CD14-positive monocyte (primary cell): ENCODE results near the gene ABHD17B. TPM values are rescaled to one million over a fixed set of nuclear protein-coding genes. Genes with fewer than 3 reads are reported as not detected.

Source experiments
- DNase-seq, 3 donors: peaks; one replicate each; pipeline ENCODE4 v3.0.0-alpha.2; 2011 to 2022
- H2AFZ ChIP-seq: 2 replicates; pipeline ENCODE4 v1.6.0; 2012; ENCODE audit warnings: mild to moderate bottlenecking, low read depth, low read length, inconsistent platforms; ENCODE audit not compliant: insufficient read depth, poor library complexity, severe bottlenecking
- H3K27ac ChIP-seq, 2 donors: 1 replicate in 1 of 2; 2 replicates in 1 of 2; pipeline ENCODE4 v1.5.1; 2012 to 2013; ENCODE audit warnings: low read length in 2 of 2, control low read depth in 1 of 2, inconsistent platforms in 1 of 2, low read depth in 1 of 2, mild to moderate bottlenecking in 1 of 2
- H3K27me3 ChIP-seq, 2 donors: one replicate each; pipeline versions ENCODE4 v1.6.0 to v1.6.1; 2011 to 2013; ENCODE audit warnings: low read length in 2 of 2; ENCODE audit not compliant: control insufficient read depth in 2 of 2, insufficient read depth in 2 of 2
- H3K36me3 ChIP-seq, 2 donors: replicated peaks in 1 of 2; 1 replicate in 1 of 2; 2 replicates in 1 of 2; pipeline versions ENCODE4 v1.5.1 to v1.6.1; 2012 to 2013; ENCODE audit warnings: low read length in 2 of 2, control low read depth in 1 of 2, inconsistent platforms in 1 of 2, mild to moderate bottlenecking in 1 of 2; ENCODE audit not compliant: insufficient read depth in 2 of 2, control insufficient read depth in 1 of 2
- H3K4me1 ChIP-seq, 2 donors: 1 replicate in 1 of 2; 2 replicates in 1 of 2; pipeline versions ENCODE4 v1.5.1 to v1.6.1; 2012 to 2013; ENCODE audit warnings: low read length in 2 of 2, control low read depth in 1 of 2, inconsistent platforms in 1 of 2, mild to moderate bottlenecking in 1 of 2, moderate library complexity in 1 of 2; ENCODE audit not compliant: insufficient read depth in 2 of 2, control insufficient read depth in 1 of 2
- H3K4me2 ChIP-seq: replicated peaks from 2 replicates; pipeline ENCODE3; 2012; ENCODE audit warnings: low read length, moderate library complexity, mild to moderate bottlenecking; ENCODE audit not compliant: poor library complexity, severe bottlenecking; ENCODE audit errors: extremely low read depth
- H3K4me3 ChIP-seq, 3 experiments: fragments of 200-600 bp in 1 of 3; sonication (generic) in 1 of 3; replicated peaks in 1 of 3; 1 replicate in 2 of 3; 2 replicates in 1 of 3; pipeline ENCODE4 v1.5.1; 2011 to 2013; ENCODE audit warnings: low read length in 3 of 3, mild to moderate bottlenecking in 3 of 3, control low read depth in 2 of 3, low read depth in 2 of 3, inconsistent platforms in 1 of 3, moderate library complexity in 1 of 3
- H3K79me2 ChIP-seq: 2 replicates; pipeline ENCODE4 v1.6.0; 2012; ENCODE audit warnings: mild to moderate bottlenecking, control low read depth, inconsistent platforms, low read length, moderate library complexity; ENCODE audit not compliant: insufficient read depth
- H3K9ac ChIP-seq: 2 replicates; pipeline ENCODE4 v1.6.0; 2017; ENCODE audit warnings: low read length, mild to moderate bottlenecking; ENCODE audit not compliant: insufficient read depth, poor library complexity, severe bottlenecking
- H3K9me3 ChIP-seq, 2 donors: replicated peaks in 1 of 2; 1 replicate in 1 of 2; 2 replicates in 1 of 2; pipeline versions ENCODE4 v1.5.1 to v1.6.1; 2012 to 2013; ENCODE audit warnings: low read length in 2 of 2, control low read depth in 1 of 2; ENCODE audit not compliant: control insufficient read depth in 1 of 2, insufficient read depth in 1 of 2
- H4K20me1 ChIP-seq: 2 replicates; pipeline ENCODE4 v1.6.0; 2012; ENCODE audit warnings: mild to moderate bottlenecking, low read length, control low read depth, moderate library complexity; ENCODE audit not compliant: insufficient read depth
- H3K27ac Mint-ChIP-seq, 7 donors: one replicate each; pipeline ENCODE4 v1.8.0; 2020; ENCODE audit warnings: mild to moderate bottlenecking in 7 of 7, mixed read lengths in 7 of 7, moderate library complexity in 6 of 7, inconsistent platforms in 2 of 7
- H3K27me3 Mint-ChIP-seq, 3 donors: one replicate each; pipeline ENCODE4 v1.8.0; 2021 to 2022; ENCODE audit warnings: low read depth in 3 of 3, mild to moderate bottlenecking in 3 of 3, mixed read lengths in 3 of 3, moderate library complexity in 3 of 3, inconsistent platforms in 1 of 3
- H3K36me3 Mint-ChIP-seq, 2 donors: one replicate each; pipeline ENCODE4 v1.8.0; 2020; ENCODE audit warnings: mixed read lengths in 2 of 2, inconsistent platforms in 1 of 2, mild to moderate bottlenecking in 1 of 2
- H3K4me1 Mint-ChIP-seq: one replicate; pipeline ENCODE4 v1.8.0; 2020; ENCODE audit warnings: mild to moderate bottlenecking, mixed read lengths
- H3K4me3 Mint-ChIP-seq, 2 donors: one replicate each; pipeline ENCODE4 v1.8.0; 2020; ENCODE audit warnings: mild to moderate bottlenecking in 2 of 2, mixed read lengths in 2 of 2, moderate library complexity in 1 of 2
- H3K9me3 Mint-ChIP-seq, 7 donors: one replicate each; pipeline ENCODE4 v1.8.0; 2020 to 2022; ENCODE audit warnings: mixed read lengths in 7 of 7, mild to moderate bottlenecking in 6 of 7, moderate library complexity in 6 of 7, inconsistent platforms in 2 of 7
- WGBS: methylation state at CpG from one replicate; pipeline ENCODE4 v1.1.5; 2013; ENCODE audit warnings: missing lambda C conversion rate; ENCODE audit not compliant: insufficient coverage; 5-methylcytosine and 5-hydroxymethylcytosine counted together
- intact Hi-C, 2 donors: fragments of 100-400 bp; cut with micrococcal nuclease; formaldehyde crosslinking; loops; one replicate each; pipeline versions ENCODE4 v1.15.0 to v1.15.1; 2023
- polyA plus RNA-seq, 3 donors: library from polyadenylated mRNA; depleted of rRNA in 1 of 3; unstranded in 2 of 3; stranded (reverse) in 1 of 3; fragments of 300-500 nt in 2 of 3; fragments of >200 nt in 1 of 3; fragmentation: Illumina TruSeq in 2 of 3; gene quantifications; 1 replicate in 2 of 3; 2 replicates in 1 of 3; pipeline ENCODE4 v1.2.3, GENCODE V29; 2012 to 2021
- TF ChIP-seq, protein P1 (sequence below): fragments of 200-600 bp; IDR thresholded peaks from one replicate; pipeline ENCODE4 v1.8.0; 2022; ENCODE audit warnings: antibody characterized with exemption, mild to moderate bottlenecking

ABHD17B gene
- polyA plus RNA-seq, 3 donors, result 4.1 to 12.8 (median 12.3) TPM

GRCh38 chr9:71887362-71887761, 23.6 kb downstream of the ABHD17B start:
- H3K27ac Mint-ChIP-seq, result peak overlapping the region in 1 of 7 donors; percentile 15
- TF ChIP-seq, protein P1, sequence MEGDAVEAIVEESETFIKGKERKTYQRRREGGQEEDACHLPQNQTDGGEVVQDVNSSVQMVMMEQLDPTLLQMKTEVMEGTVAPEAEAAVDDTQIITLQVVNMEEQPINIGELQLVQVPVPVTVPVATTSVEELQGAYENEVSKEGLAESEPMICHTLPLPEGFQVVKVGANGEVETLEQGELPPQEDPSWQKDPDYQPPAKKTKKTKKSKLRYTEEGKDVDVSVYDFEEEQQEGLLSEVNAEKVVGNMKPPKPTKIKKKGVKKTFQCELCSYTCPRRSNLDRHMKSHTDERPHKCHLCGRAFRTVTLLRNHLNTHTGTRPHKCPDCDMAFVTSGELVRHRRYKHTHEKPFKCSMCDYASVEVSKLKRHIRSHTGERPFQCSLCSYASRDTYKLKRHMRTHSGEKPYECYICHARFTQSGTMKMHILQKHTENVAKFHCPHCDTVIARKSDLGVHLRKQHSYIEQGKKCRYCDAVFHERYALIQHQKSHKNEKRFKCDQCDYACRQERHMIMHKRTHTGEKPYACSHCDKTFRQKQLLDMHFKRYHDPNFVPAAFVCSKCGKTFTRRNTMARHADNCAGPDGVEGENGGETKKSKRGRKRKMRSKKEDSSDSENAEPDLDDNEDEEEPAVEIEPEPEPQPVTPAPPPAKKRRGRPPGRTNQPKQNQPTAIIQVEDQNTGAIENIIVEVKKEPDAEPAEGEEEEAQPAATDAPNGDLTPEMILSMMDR, result no peak
- peaks cover 93% of the 10 kb centered on the region for H3K79me2 ChIP-seq
- peaks cover 7 to 13% of the 10 kb centered on the region in 2 donors for H3K4me1 ChIP-seq
- H3K9ac ChIP-seq, result no peak overlapping the region
- peaks cover 13% of the 10 kb centered on the region in 2 donors for H3K9me3 ChIP-seq
- H3K27me3 ChIP-seq, result no peaks in the 10 kb centered on the region
- peaks cover 0 to 2% of the 10 kb centered on the region in 2 donors for H3K36me3 ChIP-seq
- 45% methylated on average over 1 of the region's 1 CpG for WGBS
- intact Hi-C loops, result no loop called here
- peaks cover 53% of the 10 kb centered on the region for H4K20me1 ChIP-seq
- no peak overlapping the region for H2AFZ ChIP-seq
- H3K4me2 ChIP-seq, result no peak overlapping the region
- H3K4me1 Mint-ChIP-seq, result peaks cover 28% of the 10 kb centered on the region
- no peak overlapping the region for H3K4me3 ChIP-seq
- H3K27ac ChIP-seq, result no peak overlapping the region
- peaks cover 10 to 24% (median 19%) of the 10 kb centered on the region in 7 donors for H3K9me3 Mint-ChIP-seq
- H3K36me3 Mint-ChIP-seq, result peaks cover 11% of the 10 kb centered on the region in 2 donors
- no peak for DNase-seq
- no peak overlapping the region for H3K4me3 Mint-ChIP-seq
- H3K27me3 Mint-ChIP-seq, result no peaks in the 10 kb centered on the region

DNA sequence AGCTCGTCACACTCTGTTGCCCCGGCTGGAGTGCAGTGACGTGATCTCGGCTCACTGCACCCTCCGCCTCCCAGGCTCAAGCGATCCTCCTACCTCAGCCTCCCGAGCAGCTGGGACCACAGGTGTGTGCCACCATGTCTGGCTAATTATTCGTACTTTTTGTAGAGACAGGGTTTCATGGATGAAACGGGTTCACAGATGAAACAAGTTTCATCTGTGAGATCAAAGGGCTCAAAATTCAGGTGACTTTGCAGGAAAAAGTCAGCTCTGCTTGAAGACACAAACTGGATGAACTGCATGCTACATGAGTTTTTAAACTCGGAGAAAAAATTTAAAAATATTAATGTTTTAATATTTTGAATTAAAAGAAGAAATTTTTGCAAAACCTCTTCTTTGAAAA, 24.5 kb downstream of the ABHD17B start:
- Histone ChIP-seq H3K36me3 (peaks cover 0 to 10% of the 10 kb centered on the region in 2 donors), H3K4me1 (peaks cover 7 to 13% of the 10 kb centered on the region in 2 donors), H3K27ac (no peak overlapping the region), H3K27me3 (no peaks in the 10 kb centered on the region), H3K79me2 (peaks cover 93% of the 10 kb centered on the region), H4K20me1 (peaks cover 45% of the 10 kb centered on the region), H3K4me3 (no peak overlapping the region), H3K4me2 (no peak overlapping the region), H3K9me3 (peaks cover 18 to 21% of the 10 kb centered on the region in 2 donors), H2AFZ (no peak overlapping the region), H3K9ac (no peak overlapping the region)
- Mint-ChIP-seq H3K27ac (peak overlapping the region in 2 of 7 donors; percentile 43 to 75), H3K4me3 (no peak overlapping the region), H3K36me3 (peaks cover 11 to 18% of the 10 kb centered on the region in 2 donors), H3K27me3 (no peaks in the 10 kb centered on the region), H3K9me3 (peaks cover 14 to 30% (median 27%) of the 10 kb centered on the region in 7 donors), H3K4me1 (peaks cover 28% of the 10 kb centered on the region)
- 100% methylated on average over 6 of the region's 10 CpGs for WGBS
- TF ChIP-seq, protein P1, result no peak
- DNase-seq, result no peak
- intact Hi-C loops, result no loop called here
